Smooth muscle cell of the brain vasculature (primary cell): Measurements from ENCODE around the gene IFTAP.
A peak's percentile ranks its signal among the peaks of the same experiment; 100 is the strongest.

Experiments used
- DNase-seq: peaks from one replicate; pipeline ENCODE4 v3.0.0-alpha.2; 2012; ENCODE audit warnings: low read depth, low spot score

The IFTAP gene

GRCh38 chr11:36598051-36598450, 3.7 kb downstream of the IFTAP start, which contains the start of gene RAG2:
RAG2 (minus strand) TSS chr11:36598236; CDS start chr11:36594168, 4,068 bp downstream.
- DNase-seq = no peak

- DNase-seq = no peak
Measured at GRCh38 chr11:36600180-36600579, 5.9 kb downstream of the IFTAP start.

- no peak for DNase-seq
Measured at GRCh38 chr11:36601155-36601554, 6.9 kb downstream of the IFTAP start.

GRCh38 chr11:36602135-36602534, 7.8 kb downstream of the IFTAP start:
- DNase-seq = no peak

GRCh38 chr11:36605221-36606216, 11.2 kb downstream of the IFTAP start:
- DNase-seq = no peak

GRCh38 chr11:36608491-36609199, 14.3 kb downstream of the IFTAP start:
- DNase-seq = no peak

GRCh38 chr11:36609383-36609782, 15.1 kb downstream of the IFTAP start:
- DNase-seq = no peak

GRCh38 chr11:36615826-36616225, 21.5 kb downstream of the IFTAP start:
- DNase-seq = no peak

- DNase-seq = no peak
Measured at GRCh38 chr11:36617543-36618362, 23.5 kb downstream of the IFTAP start.

GRCh38 chr11:36618363-36619047, 24.2 kb downstream of the IFTAP start:
- DNase-seq = no peak

- peak; percentile 40 for DNase-seq
Measured at GRCh38 chr11:36619502-36619901, 25.2 kb downstream of the IFTAP start.

GRCh38 chr11:36620246-36620645, 25.9 kb downstream of the IFTAP start:
- no peak for DNase-seq

GRCh38 chr11:36622431-36623136, 28.3 kb downstream of the IFTAP start:
- DNase-seq = no peak

GRCh38 chr11:36623494-36623893, 29.2 kb downstream of the IFTAP start:
- no peak for DNase-seq

- no peak for DNase-seq
Measured at GRCh38 chr11:36627006-36627405, 32.7 kb downstream of the IFTAP start.

GRCh38 chr11:36627471-36627870, 33.2 kb downstream of the IFTAP start:
- no peak for DNase-seq

GRCh38 chr11:36628141-36628540, 33.8 kb downstream of the IFTAP start:
- DNase-seq = no peak

- DNase-seq = no peak
Measured at GRCh38 chr11:36628765-36629244, 34.5 kb downstream of the IFTAP start.

- no peak for DNase-seq
Measured at GRCh38 chr11:36631774-36632173, 37.5 kb downstream of the IFTAP start.
